HepG2 (cell line): ENCODE data around the gene UNC5B. TPM values are rescaled to one million over a fixed set of nuclear protein-coding genes. Genes with fewer than 3 reads are reported as not detected.

Source experiments
- ATAC-seq: fragments of 200-7000 bp; cut with Tn5 transposase; 3 replicates; pipeline ENCODE4 v1.9.1; 2020; ENCODE audit warnings: mild to moderate bottlenecking, moderate library complexity
- BruUV-seq: library from RNA; stranded (reverse); fragments of 400-500 nt; replicated peaks from 2 replicates; lab custom pipeline; 2021; lab: Mats Ljungman, UMichigan
- CTCF ChIA-PET: fragments of 300-600 bp; formaldehyde crosslinking; extraction: SDS; loops from one replicate; lab custom pipeline; 2021; ENCODE audit warnings: low total read pairs, inconsistent platforms, low intra/inter-chr PET ratio; lab: Yijun Ruan, JAX
- POLR2A ChIA-PET: fragments of 350-600 bp; sonication (Branson Sonifier 250); formaldehyde crosslinking; loops from one replicate; lab custom pipeline; 2020; ENCODE audit warnings: antibody characterized with exemption, inconsistent platforms; lab: Yijun Ruan, JAX
- DNase-seq: peaks from one replicate; pipeline ENCODE4 v3.0.0-alpha.2; 2015; ENCODE audit warnings: low spot score
- FAIRE-seq: peaks from 3 replicates; lab custom pipeline; 2011; peaks lifted over from hg19 to GRCh38; lab: Jason Lieb, UNC
- H2AFZ ChIP-seq: one replicate; pipeline ENCODE4 v1.6.1; 2011; ENCODE audit warnings: low read length, inconsistent platforms
- H3K27ac ChIP-seq: fragments of 300-600 bp; 3 replicates; pipeline ENCODE4 v1.8.0; 2011; ENCODE audit warnings: mixed run types, mild to moderate bottlenecking, mixed read lengths, low read length, inconsistent platforms; ENCODE audit not compliant: insufficient read depth; ENCODE audit errors: extremely low read length
- H3K27me3 ChIP-seq, 2 experiments: fragments of 200-600 bp in 1 of 2; 2 replicates in 1 of 2; 3 replicates in 1 of 2; pipeline versions ENCODE4 v1.6.0 to v1.8.0; 2011; ENCODE audit warnings: low read length in 2 of 2, mild to moderate bottlenecking in 2 of 2, moderate library complexity in 2 of 2, inconsistent platforms in 1 of 2; ENCODE audit not compliant: insufficient read depth in 2 of 2, control insufficient read depth in 1 of 2
- H3K36me3 ChIP-seq, 2 experiments: fragments of 200-600 bp in 1 of 2; replicated peaks in 1 of 2; 2 replicates in 1 of 2; 3 replicates in 1 of 2; pipeline versions ENCODE4 v1.5.1 to v1.8.0; 2011; ENCODE audit warnings: low read length in 2 of 2, inconsistent platforms in 1 of 2; ENCODE audit not compliant: insufficient read depth in 2 of 2, control insufficient read depth in 1 of 2
- H3K4me1 ChIP-seq: 2 replicates; pipeline ENCODE4 v1.5.1; 2012; ENCODE audit warnings: low read length, inconsistent platforms; ENCODE audit not compliant: insufficient read depth
- H3K4me2 ChIP-seq: 2 replicates; pipeline ENCODE4 v1.6.0; 2011; ENCODE audit warnings: low read depth, low read length, inconsistent platforms
- H3K4me3 ChIP-seq, 3 experiments: fragments of 200-600 bp in 1 of 3; sonication (generic), shearing (Covaris generic) in 1 of 3; replicated peaks in 1 of 3; 2 replicates each; pipeline ENCODE4 v1.5.1; 2011 to 2016; ENCODE audit warnings: low read length in 3 of 3, inconsistent platforms in 2 of 3, low read depth in 2 of 3, mild to moderate bottlenecking in 2 of 3, control low read depth in 1 of 3, mixed read lengths in 1 of 3; ENCODE audit not compliant: insufficient read depth in 1 of 3
- H3K79me2 ChIP-seq: one replicate; pipeline ENCODE4 v1.6.1; 2011; ENCODE audit warnings: low read length, inconsistent platforms; ENCODE audit not compliant: insufficient read depth
- H3K9ac ChIP-seq: 2 replicates; pipeline ENCODE4 v1.6.0; 2011; ENCODE audit warnings: mild to moderate bottlenecking, low read depth, low read length, inconsistent platforms; ENCODE audit not compliant: insufficient read depth
- H3K9me3 ChIP-seq: 2 replicates; pipeline ENCODE4 v1.5.1; 2012; ENCODE audit warnings: mild to moderate bottlenecking, low read length
- H4K20me1 ChIP-seq: 2 replicates; pipeline ENCODE4 v1.6.0; 2011; ENCODE audit warnings: inconsistent platforms, mild to moderate bottlenecking, low read length, moderate library complexity; ENCODE audit not compliant: insufficient read depth
- ADNP ChIP-seq: sonication (generic); formaldehyde crosslinking; IDR thresholded peaks from 2 replicates; pipeline ENCODE4 v1.4.0; 2020; ENCODE audit warnings: missing genetic modification reagents
- SIX4 ChIP-seq: sonication (generic); formaldehyde crosslinking; IDR thresholded peaks from 2 replicates; pipeline ENCODE4 v1.4.0; 2020; ENCODE audit warnings: missing genetic modification reagents
- SMARCC2 ChIP-seq: fragments of 450-650 bp; IDR thresholded peaks from 2 replicates; pipeline ENCODE4 v1.6.1; 2017; ENCODE audit warnings: antibody characterized with exemption, mild to moderate bottlenecking
- TBL1XR1 ChIP-seq: fragments of 150-350 bp; IDR thresholded peaks from 2 replicates; pipeline ENCODE4 v1.6.1; 2014; ENCODE audit warnings: borderline replicate concordance, low read length; ENCODE audit not compliant: partially characterized antibody
- ZNF432 ChIP-seq: sonication (generic); formaldehyde crosslinking; IDR thresholded peaks from 2 replicates; pipeline ENCODE4 v1.5.0; 2020; ENCODE audit warnings: missing genetic modification reagents, mild to moderate bottlenecking, borderline replicate concordance
- ZNF569 ChIP-seq: sonication (generic); formaldehyde crosslinking; IDR thresholded peaks from 2 replicates; pipeline ENCODE4 v1.5.0; 2020; ENCODE audit warnings: mild to moderate bottlenecking, missing genetic modification reagents, moderate library complexity, borderline replicate concordance
- ZNF570 ChIP-seq: sonication (generic); formaldehyde crosslinking; IDR thresholded peaks from 2 replicates; pipeline ENCODE4 v1.4.0; 2020; ENCODE audit warnings: mild to moderate bottlenecking, missing genetic modification reagents, borderline replicate concordance
- ZNF629 ChIP-seq: sonication (generic); formaldehyde crosslinking; conservative IDR thresholded peaks from 2 replicates; pipeline ENCODE4 v1.5.0; 2020; ENCODE audit warnings: missing genetic modification reagents
- ZNF777 ChIP-seq: sonication (generic); formaldehyde crosslinking; IDR thresholded peaks from 2 replicates; pipeline ENCODE4 v1.4.0; 2020; ENCODE audit warnings: missing genetic modification reagents
- WGBS: methylation state at CpG from one replicate; pipeline ENCODE4 v1.1.6; 2017; ENCODE audit warnings: low lambda C conversion rate; 5-methylcytosine and 5-hydroxymethylcytosine counted together
- in situ Hi-C: cut with HindIII; loops from 2 replicates; pipeline ENCODE4 v1.10.0; 2017; ENCODE audit warnings: low pct_unique_long_range_greater_than_20kb; ENCODE audit not compliant: extremely low pct_ligation_motif_present
- intact Hi-C: fragments of 100-400 bp; cut with micrococcal nuclease; formaldehyde crosslinking; loops from one replicate; pipeline ENCODE4 v1.10.0; 2022; ENCODE audit not compliant: unreplicated experiment
- polyA plus RNA-seq, 8 experiments: library from polyadenylated mRNA; depleted of rRNA in 3 of 8; stranded (reverse) in 7 of 8; unstranded in 1 of 8; fragments of >200 nt; fragmentation: Illumina TruSeq in 4 of 8; extraction: Trizol in 4 of 8; gene quantifications; 2 replicates each; pipeline versions ENCODE4 v1.2.1 to v1.2.3, GENCODE V29; 2011 to 2016; ENCODE audit warnings: low read depth in 4 of 8, missing spikeins in 1 of 8, mixed read lengths in 1 of 8; ENCODE audit not compliant: insufficient read depth in 1 of 8
- total RNA-seq, 5 experiments: library from RNA; depleted of rRNA; stranded (reverse); fragments of >200 nt; fragmentation: Illumina TruSeq; extraction: Trizol; gene quantifications; 2 replicates each; pipeline ENCODE4 v1.2.3, GENCODE V29; 2016; ENCODE audit warnings: low read depth in 1 of 5
- TF ChIP-seq, protein P1 (sequence below): IDR thresholded peaks from 2 replicates; pipeline ENCODE4 v1.6.1; 2012; ENCODE audit warnings: low read length, improper control_type of control experiment

UNC5B gene
- total and polyA plus RNA-seq, 2 of the 13 experiments (the other 11 are each of a cell fraction or from before 2014, with no cell fraction given): 0.07 TPM

DNA sequence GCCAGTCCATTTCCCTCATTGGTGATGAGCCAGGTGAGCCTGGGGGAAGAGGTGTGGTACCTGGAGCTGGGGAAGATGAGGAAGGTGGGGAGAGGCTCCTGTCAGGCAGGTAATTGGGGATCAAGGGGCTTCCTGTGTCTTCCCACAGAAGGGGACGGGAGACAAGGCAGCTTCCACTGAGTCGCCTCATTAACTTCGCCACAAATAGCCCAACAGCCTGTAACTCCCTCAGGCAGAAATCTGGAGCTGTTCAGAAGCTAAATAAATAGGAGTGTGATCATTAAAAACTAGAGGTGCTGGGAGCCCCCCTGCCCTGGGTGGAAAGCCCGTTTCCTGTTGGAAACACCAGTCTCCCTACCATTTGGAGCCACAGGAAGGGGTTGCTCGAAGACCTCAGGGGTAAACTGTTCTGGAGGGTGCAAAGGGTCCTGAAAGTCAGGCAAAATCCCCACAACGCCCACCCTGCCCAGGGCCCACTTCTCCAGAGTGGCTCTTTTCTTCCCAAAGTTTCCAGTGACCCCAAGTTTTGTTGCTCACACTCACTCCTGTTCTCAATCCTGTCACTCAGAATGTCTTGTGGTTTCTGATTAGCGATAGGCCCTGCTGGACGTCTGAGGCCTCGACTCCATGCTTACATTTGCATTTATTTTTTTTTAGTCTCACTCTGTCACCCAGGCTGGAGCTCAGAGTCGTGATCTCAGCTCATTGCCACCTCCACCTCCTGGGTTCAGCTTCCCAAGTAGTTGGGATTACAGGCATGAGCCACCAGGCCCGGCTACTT, 25.7 kb downstream of the UNC5B start (continued):
- TF ChIP-seq, protein P1, sequence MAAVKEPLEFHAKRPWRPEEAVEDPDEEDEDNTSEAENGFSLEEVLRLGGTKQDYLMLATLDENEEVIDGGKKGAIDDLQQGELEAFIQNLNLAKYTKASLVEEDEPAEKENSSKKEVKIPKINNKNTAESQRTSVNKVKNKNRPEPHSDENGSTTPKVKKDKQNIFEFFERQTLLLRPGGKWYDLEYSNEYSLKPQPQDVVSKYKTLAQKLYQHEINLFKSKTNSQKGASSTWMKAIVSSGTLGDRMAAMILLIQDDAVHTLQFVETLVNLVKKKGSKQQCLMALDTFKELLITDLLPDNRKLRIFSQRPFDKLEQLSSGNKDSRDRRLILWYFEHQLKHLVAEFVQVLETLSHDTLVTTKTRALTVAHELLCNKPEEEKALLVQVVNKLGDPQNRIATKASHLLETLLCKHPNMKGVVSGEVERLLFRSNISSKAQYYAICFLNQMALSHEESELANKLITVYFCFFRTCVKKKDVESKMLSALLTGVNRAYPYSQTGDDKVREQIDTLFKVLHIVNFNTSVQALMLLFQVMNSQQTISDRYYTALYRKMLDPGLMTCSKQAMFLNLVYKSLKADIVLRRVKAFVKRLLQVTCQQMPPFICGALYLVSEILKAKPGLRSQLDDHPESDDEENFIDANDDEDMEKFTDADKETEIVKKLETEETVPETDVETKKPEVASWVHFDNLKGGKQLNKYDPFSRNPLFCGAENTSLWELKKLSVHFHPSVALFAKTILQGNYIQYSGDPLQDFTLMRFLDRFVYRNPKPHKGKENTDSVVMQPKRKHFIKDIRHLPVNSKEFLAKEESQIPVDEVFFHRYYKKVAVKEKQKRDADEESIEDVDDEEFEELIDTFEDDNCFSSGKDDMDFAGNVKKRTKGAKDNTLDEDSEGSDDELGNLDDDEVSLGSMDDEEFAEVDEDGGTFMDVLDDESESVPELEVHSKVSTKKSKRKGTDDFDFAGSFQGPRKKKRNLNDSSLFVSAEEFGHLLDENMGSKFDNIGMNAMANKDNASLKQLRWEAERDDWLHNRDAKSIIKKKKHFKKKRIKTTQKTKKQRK: no peak
- TF ChIP-seq TBL1XR1 (no peak), SMARCC2 (no peak), ZNF432 (CRISPR knock-in tag) (no peak)

DNA sequence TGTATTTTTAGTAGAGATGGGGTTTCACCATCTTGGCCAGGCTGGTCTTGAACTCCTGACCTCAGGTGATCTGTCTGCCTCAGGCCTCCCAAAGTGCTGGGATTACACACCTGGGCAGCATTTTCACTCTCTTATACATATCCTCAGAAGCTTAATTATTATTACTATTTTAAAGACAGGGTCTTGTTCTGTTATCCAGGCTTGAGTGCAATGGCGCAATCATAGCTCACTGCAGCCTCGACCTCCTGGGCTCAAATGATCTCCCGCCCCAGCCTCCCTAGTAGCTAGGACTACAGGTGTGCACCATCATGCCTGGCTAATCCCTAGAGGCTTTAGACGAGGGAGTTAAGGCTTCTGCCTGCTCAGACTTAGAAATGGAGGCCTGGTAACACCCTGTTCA, 26.3 kb downstream of the UNC5B start:
- no peak for DNase-seq
- intact Hi-C loops: no loop called here
- H3K4me1 ChIP-seq: no peaks in the 10 kb centered on the region
- no peak overlapping the region for H2AFZ ChIP-seq
- no TSS peak for BruUV-seq
- in situ Hi-C loops: no loop called here
- no peak overlapping the region for H3K4me3 ChIP-seq
- H3K9me3 ChIP-seq: no peaks in the 10 kb centered on the region
- ChIA-PET POLR2A (no interaction called here), CTCF (no interaction called here)
- no peaks in the 10 kb centered on the region for H3K79me2 ChIP-seq
- no peaks in the 10 kb centered on the region for H3K36me3 ChIP-seq
- FAIRE-seq: no peak
- H3K4me2 ChIP-seq: no peak overlapping the region
- TF ChIP-seq SIX4 (no peak), ZNF777 (CRISPR knock-in tag) (no peak), ZNF570 (CRISPR knock-in tag) (no peak), ZNF569 (CRISPR knock-in tag) (no peak), ADNP (no peak), ZNF629 (no peak)
- no peak overlapping the region for H3K27ac ChIP-seq
- 19% methylated on average over 4 of the region's 4 CpGs for WGBS
- H4K20me1 ChIP-seq: peaks cover 3% of the 10 kb centered on the region; the same call in 1 of the 2 replicates
- ATAC-seq: no peak
- H3K27me3 ChIP-seq: peaks cover 7 to 53% of the 10 kb centered on the region in 2 experiments; a peak in 3 of 5 replicates
- H3K9ac ChIP-seq: no peak overlapping the region
